ENCODE data around the gene PPM1A. TPM values are rescaled to one million over a fixed set of nuclear protein-coding genes. Genes with fewer than 3 reads are reported as not detected.

Gene PPM1A
- total and polyA plus RNA-seq, 8 donors: 13.6 to 95.5 (median 32.7) TPM

DNA sequence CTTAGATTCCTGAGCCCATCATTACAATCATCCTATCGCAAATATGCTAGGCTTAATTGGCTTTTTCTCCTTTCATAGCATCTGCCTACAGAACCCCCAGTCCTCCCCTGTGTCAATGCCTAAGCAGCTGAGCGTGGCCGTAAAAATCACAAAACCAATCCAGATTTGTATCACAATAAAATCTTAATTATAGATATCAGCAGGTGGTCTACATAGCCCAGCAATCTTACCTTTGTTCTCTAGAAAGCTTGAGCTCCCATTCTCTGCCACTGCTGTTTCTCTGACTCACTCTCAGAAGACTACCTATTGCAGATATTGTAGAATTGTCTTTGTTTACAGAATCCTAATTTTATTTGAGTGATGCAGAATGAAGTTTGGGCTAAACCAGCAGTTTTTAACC lies 37.9 kb upstream of the PPM1A start:
- no peaks in the 10 kb centered on the region for H3K27me3 ChIP-seq
- WGBS, 5 donors: 85 to 99% (median 94%) methylated on average over 3 of the region's 3 CpGs
- no peak overlapping the region for H3K4me3 ChIP-seq
- H3K36me3 ChIP-seq: no peaks in the 10 kb centered on the region
- H3K4me1 ChIP-seq: peaks cover 0 to 8% (median 1%) of the 10 kb centered on the region in 4 donors
- H3K9me3 ChIP-seq: no peaks in the 10 kb centered on the region
- TF ChIP-seq POLR2AphosphoS5 (IDR thresholded peaks at IDR 0.05): no peak
- TF ChIP-seq, protein P1, sequence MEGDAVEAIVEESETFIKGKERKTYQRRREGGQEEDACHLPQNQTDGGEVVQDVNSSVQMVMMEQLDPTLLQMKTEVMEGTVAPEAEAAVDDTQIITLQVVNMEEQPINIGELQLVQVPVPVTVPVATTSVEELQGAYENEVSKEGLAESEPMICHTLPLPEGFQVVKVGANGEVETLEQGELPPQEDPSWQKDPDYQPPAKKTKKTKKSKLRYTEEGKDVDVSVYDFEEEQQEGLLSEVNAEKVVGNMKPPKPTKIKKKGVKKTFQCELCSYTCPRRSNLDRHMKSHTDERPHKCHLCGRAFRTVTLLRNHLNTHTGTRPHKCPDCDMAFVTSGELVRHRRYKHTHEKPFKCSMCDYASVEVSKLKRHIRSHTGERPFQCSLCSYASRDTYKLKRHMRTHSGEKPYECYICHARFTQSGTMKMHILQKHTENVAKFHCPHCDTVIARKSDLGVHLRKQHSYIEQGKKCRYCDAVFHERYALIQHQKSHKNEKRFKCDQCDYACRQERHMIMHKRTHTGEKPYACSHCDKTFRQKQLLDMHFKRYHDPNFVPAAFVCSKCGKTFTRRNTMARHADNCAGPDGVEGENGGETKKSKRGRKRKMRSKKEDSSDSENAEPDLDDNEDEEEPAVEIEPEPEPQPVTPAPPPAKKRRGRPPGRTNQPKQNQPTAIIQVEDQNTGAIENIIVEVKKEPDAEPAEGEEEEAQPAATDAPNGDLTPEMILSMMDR (IDR thresholded peaks at IDR 0.05): no peak
- no peak for TF ChIP-seq EP300 (IDR thresholded peaks at IDR 0.05)
- TF ChIP-seq POLR2A (IDR thresholded peaks at IDR 0.05): no peak
- intact Hi-C loops (cut with DNase I; ENCODE audit: low total_unique reads): no loop called here
- no peak for DNase-seq
- no peak overlapping the region for H3K27ac ChIP-seq

DNA sequence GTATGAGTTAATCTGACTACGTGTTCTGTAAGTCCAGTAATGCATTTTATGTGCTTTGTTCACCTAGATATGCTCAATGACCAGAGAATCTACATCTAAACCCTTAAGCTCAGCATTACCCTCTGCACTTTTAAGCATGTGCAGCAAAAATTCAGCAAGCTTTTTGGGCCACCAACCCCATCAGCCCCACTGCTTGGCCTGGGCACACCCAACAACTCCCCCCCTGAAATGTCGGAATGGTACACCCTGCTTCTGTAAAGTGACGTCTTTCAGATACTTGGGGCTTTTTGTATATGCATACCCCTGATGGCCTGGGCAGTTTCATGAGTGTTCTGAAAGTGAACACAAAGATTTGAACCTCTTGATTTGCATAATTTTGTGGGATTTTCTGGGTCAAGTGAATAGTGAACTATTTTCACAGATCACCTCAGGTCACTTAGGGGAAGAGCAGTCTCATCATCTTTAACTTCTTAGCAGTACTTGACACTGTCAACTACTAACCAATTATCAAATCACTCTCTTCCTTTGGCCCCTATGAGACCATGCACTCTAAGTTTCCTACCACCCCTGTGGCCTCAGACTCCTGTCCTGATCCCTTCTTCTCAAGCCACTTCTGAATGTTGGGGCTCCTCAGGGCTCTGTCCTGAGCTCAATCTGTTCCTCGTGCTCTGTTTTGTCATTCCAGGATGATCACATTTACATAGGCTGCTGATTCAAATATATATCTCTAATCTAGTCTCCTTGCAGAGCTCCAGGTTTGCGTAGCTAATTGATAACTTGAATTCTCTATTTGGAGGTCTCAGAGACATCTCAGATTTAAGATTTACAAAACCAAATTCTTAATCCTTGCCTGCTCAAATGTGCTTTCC lies 36.3 kb upstream of the PPM1A start:
- H3K27ac ChIP-seq: peak overlapping the region in 1 of 5 donors; percentile 80
- WGBS, 5 donors: 81 to 86% (median 83%) methylated on average over 5 of the region's 5 CpGs
- no peaks in the 10 kb centered on the region for H3K9me3 ChIP-seq

DNA sequence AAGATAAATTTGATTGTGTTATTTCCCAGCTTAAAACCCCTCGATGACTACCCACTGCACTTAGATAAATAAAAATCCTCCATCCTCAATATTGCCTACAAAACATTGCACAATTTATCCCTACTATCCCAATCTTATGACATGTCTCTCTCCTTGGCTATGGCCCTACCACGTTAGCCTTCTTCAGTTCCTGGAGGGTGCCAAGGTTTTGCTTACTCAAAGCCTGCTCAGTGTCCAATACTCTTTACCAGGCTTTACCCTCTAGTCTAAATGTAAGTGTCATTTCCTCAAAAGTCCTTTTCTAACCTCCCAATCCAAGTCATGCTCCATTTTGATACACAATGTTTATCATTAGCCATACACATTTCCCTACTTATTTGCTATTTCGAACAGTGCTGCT lies 35.0 kb upstream of the PPM1A start:
- Histone ChIP-seq H3K36me3 (no peaks in the 10 kb centered on the region), H3K27ac (peak overlapping the region in 1 of 5 donors; percentile 80)
- TF ChIP-seq, protein P1 (IDR thresholded peaks at IDR 0.05): no peak
- no peak for TF ChIP-seq POLR2A (IDR thresholded peaks at IDR 0.05)
- no peak for TF ChIP-seq POLR2AphosphoS5 (IDR thresholded peaks at IDR 0.05)
- TF ChIP-seq EP300 (IDR thresholded peaks at IDR 0.05): no peak

More for the DNA sequence above, 36.3 kb upstream of the PPM1A start:
- TF ChIP-seq, protein P1 (IDR thresholded peaks at IDR 0.05): no peak
- TF ChIP-seq EP300 (IDR thresholded peaks at IDR 0.05) (no peak), POLR2AphosphoS5 (IDR thresholded peaks at IDR 0.05) (no peak), POLR2A (IDR thresholded peaks at IDR 0.05) (no peak)
- Histone ChIP-seq H3K4me1 (peaks cover 0 to 19% (median 1%) of the 10 kb centered on the region in 4 donors), H3K4me3 (no peak overlapping the region), H3K27me3 (no peaks in the 10 kb centered on the region), H3K36me3 (no peaks in the 10 kb centered on the region)
- intact Hi-C loops (cut with DNase I; ENCODE audit: low total_unique reads): no loop called here
- no peak for DNase-seq

DNA sequence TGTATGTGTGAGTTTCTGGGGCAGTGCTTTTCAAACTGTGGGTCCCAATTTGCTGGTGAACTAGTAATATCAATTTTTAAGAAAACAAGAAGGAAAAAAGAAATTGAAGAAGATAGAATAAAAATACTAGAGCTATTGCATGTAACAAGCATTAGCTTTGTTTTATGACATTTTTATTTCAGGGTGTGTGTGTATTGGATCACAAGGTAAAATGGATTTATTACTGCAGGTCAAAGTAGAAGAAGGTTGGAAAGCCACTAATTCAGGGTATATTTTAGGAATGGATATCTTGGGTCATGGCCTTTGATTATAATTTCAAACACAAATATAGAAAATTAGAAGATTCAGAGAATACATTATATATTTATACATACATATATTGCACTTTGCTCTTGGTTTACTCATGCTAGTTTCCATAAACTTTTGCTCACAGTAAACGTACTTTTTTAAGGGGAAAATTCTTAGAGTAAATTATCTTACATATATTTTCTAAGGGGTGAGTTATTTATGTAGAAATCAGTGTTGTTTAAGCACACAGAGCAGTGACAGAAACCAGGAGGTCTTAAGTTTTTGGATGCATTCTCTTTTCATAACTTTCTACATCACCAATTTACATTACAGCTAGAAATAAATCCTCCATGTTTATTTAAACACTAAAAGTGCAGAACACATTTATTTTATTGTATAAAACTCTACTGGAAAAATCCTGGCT lies 34.5 kb upstream of the PPM1A start:
- Histone ChIP-seq H3K36me3 (no peaks in the 10 kb centered on the region), H3K4me3 (no peak overlapping the region), H3K27me3 (no peaks in the 10 kb centered on the region), H3K9me3 (no peaks in the 10 kb centered on the region), H3K4me1 (peaks cover 0 to 24% (median 1%) of the 10 kb centered on the region in 4 donors), H3K27ac (peak overlapping the region in 2 of 5 donors; percentile 40 to 80)
- WGBS, 5 donors: 25 to 37% (median 34%) methylated on average over 1 of the region's 1 CpG
- DNase-seq: no peak
- no peak for TF ChIP-seq POLR2A (IDR thresholded peaks at IDR 0.05)
- TF ChIP-seq, protein P1 (IDR thresholded peaks at IDR 0.05): no peak
- TF ChIP-seq EP300 (IDR thresholded peaks at IDR 0.05): no peak
- TF ChIP-seq POLR2AphosphoS5 (IDR thresholded peaks at IDR 0.05): no peak
- intact Hi-C loops (cut with DNase I; ENCODE audit: low total_unique reads): no loop called here

More for the DNA sequence above, 35.0 kb upstream of the PPM1A start:
- H3K4me3 ChIP-seq: no peak overlapping the region
- no peaks in the 10 kb centered on the region for H3K9me3 ChIP-seq
- intact Hi-C loops (cut with DNase I; ENCODE audit: low total_unique reads): no loop called here
- 62 to 84% (median 72%) methylated on average over 3 of the region's 3 CpGs for WGBS, 5 donors
- H3K4me1 ChIP-seq: peaks cover 0 to 24% (median 1%) of the 10 kb centered on the region in 4 donors
- H3K27me3 ChIP-seq: no peaks in the 10 kb centered on the region
- DNase-seq: no peak

Data from stomach (tissue), 9 donors.